HG03097 (cell line): ENCODE measurements around the gene KIF12.

Experiments
- ATAC-seq: cut with Tn5 transposase; IDR thresholded peaks from one replicate; pipeline ENCODE4 v1.9.1; 2021; ENCODE audit not compliant: unreplicated experiment, low FRiP score

The KIF12 gene

DNA sequence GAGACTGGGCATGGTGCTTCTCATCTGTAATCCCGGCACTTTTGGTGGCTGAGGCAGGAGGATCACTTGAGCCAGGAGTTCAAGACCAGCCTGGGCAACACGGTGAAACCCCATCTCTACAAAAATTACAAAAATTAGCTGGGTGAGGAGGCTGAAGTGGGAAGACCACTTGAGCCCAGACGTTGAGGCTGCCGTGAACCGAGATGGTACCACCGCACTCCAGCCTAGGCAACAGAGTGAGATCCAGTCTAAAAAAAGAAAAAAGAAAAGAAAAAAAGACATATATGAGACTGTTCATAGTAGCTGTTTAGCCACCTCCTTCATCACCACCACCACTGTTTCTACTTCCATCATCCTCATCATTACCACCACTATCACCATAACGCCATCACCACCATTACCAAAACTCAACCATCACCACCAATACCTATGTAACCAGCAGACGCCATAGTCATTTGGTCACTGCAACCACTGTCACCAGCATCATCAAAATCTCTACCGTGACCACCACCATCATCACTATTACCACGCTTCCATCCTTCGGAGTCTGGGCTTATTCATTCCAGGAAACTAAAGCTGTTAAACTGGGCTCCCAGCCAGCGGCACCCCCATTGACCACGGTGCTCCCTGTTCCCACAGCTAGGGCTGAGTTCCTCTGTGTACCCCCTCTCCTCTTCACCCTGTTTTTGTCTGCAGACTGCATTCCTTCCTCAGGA, 8.4 kb upstream of the KIF12 start:
- no peak for ATAC-seq

DNA sequence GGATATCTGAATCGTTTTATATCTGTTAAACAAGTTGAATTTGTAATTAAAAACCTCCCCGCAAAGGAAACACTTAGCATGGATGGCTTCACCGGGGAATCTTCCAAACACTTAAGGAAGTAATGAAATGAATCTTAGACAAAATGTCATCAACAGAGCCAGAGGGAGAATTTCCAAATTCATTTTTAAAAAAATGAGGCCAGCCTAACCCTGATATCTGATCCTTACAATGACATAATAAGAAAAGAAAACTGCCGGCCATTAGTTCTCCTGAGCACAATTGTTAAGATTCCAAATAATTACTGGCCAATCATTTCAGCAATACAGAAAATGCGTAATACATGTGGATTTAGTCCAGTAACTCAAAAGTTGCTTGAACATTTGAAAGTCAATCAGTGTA, 6.1 kb upstream of the KIF12 start:
- ATAC-seq = no peak

DNA sequence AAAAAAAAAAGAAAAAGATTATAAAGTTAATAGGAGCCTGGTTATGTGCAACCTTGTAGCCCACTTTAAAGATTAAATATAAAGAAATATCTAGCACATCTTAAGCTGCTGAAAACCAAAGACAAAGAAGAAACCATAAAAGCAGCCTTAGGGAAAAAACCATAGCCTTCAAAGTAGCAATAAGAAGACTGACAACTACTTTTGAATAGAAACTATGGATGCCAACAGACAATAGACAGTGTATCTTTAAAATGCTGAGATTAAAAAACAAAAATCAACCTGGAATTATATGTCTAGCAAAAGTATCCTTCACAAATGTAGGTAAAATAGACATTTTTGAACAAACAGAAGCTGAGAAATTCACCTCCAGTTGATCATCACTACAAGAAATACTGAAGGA, 3.4 kb upstream of the KIF12 start:
- no peak for ATAC-seq

DNA sequence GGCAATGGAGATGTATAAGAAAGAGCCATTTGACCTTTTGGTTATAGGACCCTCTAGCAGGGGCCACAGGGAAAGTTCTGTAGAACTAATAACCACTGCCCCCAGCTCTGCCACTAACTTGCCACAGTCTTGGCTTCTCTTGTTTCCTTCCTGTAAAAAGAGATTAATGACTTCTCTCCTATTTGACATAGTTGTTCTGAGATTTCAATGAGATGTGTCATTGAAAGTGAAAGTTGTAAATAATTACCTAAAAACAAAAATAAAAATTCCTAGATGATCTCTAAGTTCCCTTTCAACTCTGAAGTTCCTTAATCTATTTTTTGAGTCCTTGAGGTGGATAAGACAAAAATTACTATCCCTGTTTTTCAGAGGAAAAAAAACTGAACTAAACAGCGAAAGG, 1.4 kb upstream of the KIF12 start:
- ATAC-seq = no peak

DNA sequence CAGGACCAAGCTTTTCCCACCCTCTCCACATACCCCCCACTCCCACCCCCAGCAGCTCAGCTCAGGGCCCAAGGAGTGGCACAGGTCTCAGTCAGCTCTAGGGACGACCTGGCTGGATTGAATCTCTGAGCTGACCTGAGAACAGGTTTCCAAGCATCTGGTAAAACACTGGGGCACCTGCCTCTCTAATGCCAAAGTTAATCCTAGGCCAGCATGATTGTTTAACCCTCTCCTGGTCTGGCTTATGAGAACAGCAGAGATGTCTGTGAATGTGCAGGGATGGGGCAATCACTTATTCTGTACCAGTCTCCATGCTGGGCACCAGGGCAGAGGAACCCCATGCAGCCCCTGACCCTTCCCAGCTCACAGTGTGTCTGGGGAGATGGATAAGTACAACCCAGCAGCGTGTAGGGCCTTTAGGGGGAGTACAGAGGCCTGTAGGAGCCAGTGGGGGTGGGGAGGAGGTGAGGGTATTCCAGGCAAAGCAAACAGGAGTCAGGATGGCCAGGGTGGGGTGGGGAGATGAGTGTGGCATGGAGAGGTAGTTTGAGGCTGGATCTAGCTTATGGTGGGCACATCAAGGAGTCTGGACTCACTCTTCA, 678 bp upstream of the KIF12 start:
- ATAC-seq = no peak

DNA sequence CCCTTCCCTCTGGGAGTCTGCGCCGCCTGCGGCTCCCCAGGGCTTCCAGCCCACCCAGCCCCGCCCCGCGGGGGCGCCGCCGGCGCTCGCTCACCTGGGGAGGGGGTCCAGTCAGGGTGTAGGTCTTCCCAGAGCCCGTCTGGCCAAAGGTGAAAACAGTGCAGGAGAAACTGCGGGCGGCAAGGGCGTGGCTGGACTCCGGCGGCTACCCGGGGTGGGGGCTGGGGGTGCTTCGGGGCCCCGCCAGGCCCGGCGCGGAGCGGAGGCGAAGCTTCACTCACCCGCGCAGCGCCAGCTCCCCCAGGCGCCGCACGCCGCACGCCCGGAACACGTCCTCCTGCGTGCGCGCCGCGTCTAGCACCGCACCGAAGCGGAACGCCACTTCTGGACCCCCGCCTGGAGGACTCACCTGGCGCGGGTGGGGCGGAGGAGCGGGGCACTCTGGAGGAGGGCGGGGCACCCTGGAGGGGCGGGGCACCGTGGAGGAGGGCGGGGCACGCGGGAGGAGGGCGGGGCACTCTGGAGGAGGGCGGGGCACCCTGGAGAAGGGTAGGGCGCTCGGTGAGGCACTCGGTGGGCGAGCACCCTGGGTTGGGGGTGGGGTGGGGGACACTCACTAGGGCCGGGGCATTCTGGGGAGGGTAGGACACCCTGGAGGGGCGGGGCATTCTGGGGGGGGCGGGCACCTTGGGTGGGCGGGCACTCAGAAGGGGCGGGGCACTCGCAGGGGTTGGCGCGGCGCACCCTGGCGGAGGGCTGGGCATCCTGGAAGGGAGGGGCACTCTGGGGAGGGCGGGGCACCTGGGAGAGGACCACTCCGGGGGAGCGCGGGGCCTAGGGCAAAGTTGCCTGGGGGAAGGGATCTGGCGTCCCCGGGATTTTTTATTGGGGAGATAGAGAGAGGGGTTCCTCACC, 814 bp downstream of the KIF12 start:
- ATAC-seq = no peak

DNA sequence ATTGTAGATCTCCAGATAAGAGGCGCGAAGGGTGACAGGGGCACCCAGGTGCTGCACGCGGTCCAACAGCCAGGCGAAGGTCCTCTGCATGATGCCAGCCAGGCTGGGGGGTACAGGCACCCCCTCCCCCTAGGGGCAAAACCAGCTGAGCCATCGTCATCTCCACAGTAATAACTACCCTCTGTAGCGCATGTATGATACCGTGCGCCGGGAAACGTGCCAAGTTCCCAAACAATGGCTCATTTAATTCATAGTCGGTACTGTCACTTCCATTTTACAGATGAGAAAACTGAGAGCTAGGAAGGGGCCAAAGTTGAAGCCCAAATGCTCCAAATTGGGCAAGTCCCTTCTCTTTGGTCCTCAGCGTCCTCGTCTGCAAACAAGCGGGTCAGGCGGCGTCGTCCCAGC, 1.5 kb downstream of the KIF12 start:
- no peak for ATAC-seq

DNA sequence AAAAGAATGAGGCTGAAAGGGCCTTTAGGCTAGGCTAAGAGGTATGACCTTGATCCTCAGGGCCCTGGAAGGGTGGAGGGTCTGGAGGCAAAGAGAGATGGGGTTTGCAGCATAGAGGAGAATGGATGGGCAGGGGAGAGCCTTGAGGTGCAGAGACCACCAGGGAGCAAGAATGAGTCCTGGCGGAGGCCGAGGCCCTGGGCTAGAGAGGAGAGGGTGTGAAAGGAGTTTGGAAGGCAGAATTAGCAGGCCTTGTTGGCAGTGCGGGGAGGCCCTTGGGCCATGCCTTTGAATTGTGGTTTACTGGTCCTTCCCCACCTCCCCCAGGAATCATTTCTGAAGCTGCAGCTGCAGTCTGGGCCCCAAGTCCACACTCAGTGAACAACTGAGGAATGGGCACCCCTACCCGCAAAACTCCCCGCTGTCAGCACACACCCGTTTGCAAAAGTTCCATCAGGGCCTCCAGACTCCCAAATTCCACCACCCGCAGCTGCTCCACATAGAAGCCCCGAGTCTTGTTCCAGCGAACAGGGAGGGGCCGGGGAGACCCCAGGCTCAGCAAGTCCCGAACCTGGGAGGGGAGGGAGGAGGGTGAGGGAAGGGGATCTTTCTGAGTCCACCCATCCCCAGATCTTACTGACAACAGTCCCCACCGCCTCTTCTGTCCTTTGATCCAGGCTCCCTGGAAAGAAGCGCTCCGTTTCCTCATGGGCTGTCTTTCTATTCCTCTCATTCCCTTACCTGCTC, 2.1 kb downstream of the KIF12 start:
- ATAC-seq = no peak

DNA sequence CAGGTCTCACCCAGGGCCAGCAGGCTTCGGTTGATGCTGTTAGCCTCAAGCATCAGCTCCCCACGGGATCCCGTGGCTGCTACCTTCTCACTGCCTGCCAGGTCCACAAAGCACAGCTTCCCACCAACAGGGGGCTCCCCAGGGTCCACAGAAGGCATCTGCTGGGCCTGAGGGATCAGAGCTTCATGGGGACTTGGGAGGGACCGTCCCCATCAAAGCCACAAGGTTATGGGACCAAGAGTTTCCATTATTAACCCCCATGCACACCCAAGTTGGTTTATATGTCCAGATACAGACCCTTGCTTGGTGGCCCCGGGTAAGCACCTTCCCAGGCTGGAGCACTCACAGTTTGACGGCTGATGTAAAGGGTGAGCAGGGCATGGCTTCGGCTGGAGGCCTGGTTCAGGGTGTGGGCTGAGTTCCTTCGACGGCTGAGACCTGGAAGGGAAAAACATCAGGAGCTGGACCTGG, 3.0 kb downstream of the KIF12 start:
- no peak for ATAC-seq

DNA sequence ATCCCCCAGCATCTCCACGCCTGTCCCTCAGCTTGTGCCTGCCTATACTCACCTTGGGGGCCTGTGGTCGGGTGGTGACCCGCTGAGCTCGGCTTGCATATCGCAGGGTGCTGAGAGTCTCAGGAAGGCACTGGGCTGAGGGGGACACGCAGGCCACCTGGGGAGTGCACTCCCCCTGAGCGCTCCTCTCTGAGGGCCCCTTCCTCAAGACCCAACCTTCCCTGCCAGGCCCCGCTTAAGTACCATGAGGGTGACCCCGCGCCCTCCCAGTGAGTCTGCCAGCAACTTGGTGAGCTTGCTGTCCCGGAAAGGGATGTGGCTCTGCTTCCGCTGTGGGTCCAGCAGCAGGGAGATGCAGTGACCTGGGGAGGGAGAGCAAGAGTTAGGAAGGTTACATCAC, 4.1 kb downstream of the KIF12 start:
- ATAC-seq = no peak

DNA sequence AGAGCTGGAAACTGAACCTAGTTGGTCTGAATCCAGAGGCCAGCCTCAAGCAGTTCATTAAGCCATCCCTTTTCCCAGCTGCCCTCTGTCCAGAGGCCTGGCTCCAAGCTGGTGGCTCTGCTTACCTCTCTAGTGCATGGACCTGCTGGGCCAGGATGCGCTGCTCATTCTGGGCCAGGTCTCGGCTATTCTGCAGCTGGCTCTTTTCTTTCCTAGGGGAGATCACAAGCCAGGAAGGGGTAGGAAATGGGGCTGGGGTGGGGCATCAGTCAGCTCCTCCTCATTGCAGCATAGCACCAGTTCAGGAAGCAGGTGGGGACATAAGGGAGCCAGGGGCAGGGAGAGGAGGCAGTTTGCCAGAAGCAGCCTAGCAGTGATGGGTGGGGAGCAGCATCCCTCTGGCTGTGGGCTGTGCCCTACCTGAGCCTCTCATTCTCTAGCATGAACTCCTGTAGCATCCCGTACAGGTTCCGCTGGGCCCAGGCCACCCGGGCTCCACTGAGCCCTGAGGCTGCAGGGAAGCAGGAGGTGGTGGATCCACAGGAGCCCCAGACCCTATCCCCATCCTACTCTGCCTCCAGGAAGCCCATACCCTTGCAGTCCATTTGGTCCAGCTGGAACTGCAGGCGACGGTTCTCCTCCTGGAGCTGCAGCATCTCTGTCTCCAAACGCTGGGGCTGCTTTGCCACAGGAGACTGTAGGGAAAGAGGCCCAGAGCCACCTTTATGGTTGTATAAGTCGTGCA, 5.2 kb downstream of the KIF12 start:
- no peak for ATAC-seq

DNA sequence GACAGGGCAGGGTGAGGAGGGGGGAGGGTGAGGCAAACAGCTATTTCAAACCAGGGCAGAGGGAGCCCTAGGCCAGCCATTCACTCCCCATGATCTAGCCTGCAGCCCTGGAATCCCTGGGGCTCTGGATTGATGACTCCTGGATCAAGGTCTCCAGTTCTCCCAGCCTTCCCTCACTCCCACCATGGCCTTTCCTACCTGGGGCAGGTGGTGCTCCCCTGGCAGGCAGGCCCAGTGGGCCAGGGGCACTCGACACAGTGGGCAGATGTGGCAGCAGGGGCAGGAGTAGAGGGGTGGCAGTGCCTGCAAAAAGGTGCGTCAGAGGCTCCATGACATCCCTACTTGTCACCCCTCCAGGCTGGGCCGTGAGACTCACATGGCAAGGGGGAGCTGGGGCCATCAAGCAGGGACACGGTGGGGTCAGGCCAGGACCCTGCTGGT, 6.0 kb downstream of the KIF12 start:
- ATAC-seq = no peak

DNA sequence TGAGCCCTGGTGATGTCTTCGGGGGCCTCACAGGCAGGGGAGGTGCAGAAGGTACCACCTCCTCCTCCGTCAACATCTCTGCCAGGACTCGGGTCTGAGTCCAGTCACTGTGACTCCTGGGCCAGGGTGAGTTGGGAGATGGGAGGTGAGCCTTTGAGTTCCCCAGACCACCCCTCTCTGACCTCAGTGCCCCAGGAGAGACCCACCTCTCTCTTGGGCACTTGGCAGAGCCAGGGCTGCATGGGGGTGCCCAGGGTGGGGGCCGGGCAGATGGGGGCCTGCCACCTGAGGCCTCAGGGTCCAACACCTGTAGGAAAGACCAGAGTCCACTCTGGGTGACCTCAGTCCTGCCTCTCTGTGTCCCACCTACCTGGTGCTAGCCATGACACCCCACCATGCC, 6.8 kb downstream of the KIF12 start:
- no peak for ATAC-seq

DNA sequence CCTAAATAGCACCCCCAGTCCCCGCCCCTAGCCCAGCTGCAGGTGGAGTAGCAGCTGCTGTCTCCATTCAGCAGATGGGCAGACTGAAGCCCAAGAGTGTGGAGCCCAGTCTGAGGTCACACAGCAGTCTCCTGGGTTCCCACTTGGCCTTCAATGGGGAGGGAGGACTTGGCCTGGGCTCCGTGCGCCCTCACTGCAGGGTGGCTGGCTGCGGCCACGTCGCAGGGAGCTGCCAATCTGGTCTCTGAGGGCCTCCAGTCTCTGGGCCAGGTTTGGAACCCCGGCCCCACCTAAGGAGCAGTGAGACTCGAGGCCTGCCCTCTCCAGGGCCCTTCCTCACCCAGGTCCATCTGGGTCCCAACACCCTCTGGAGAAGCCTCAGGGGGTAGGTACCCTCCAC, 7.4 kb downstream of the KIF12 start:
- no peak for ATAC-seq

DNA sequence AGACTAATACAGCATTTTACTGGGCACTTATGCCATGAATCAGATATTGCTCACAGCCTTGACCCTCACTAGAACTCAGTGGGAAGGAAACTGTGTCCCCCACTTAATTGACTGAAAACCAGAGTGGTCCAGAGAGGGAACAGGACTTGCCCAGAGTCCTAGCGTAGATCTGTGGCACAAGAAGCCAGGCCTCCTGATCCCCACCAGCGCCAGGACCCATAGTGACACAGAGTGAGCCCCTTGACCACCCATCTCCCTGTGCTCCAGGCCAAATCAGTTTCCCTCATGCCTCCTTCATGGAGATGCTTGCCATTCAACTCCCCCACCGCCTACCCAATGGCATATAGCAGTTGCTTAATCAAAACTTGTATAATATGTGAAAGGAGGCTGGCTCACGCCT, 8.3 kb downstream of the KIF12 start:
- ATAC-seq = no peak

DNA sequence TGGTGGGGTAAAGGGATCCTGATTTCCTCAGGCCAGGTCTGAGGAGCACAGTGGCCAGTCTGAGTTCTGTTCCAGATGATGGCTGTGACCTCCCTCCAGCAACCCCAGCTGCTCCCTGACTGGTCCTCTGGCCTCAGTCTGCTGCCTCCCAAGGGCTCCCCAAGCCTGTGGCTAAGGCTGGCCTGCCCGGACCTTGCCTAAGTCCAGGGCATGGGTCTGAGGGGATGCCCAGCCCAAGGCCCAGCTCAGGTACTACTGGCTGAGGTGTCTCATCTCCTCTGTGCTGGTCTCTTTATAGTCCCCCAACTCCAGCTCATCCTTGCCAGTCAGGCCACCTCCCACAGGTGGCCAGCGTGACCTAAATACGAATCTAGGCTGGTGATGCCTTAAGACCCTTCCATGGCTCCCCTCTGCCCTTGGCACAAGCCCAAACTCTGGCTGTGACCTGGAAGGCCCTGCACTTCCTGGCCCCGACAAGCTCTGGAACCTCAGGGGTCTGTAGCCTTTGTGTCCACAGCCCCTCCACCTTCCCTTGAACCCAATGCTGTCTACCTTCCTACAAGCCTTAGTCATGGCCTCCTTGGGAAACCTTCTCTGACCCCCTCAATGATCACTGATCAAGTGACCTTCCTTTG, 9.8 kb downstream of the KIF12 start:
- ATAC-seq = no peak

DNA sequence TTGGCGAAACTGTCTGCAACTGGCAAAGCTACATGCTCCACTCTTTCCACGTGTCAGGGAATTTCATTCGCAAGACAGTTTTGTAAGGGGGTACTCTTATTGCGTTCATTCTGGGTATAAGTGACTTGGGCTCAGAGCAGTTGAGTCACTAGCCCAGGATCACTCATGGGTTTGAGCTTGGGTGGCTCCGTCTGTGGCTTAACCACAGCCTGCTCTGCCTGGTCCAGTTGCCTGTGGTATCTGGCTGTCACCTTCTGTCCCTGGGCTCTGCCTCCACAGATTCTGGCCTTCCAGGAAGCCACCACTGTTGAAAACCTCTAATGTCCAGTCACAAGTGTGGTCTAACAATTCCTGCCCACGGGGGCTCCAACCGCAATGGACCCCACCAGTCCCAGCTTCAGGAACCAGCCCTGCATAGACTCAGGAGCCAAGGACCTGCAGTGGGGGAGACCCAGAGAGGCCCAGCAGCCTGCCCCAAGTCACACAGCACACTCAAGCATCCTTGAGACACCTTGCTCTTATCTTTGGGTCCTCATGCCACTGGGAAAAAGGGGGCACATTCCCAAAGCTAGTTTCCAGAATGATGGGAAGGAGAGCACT, 10.4 kb downstream of the KIF12 start:
- no peak for ATAC-seq

DNA sequence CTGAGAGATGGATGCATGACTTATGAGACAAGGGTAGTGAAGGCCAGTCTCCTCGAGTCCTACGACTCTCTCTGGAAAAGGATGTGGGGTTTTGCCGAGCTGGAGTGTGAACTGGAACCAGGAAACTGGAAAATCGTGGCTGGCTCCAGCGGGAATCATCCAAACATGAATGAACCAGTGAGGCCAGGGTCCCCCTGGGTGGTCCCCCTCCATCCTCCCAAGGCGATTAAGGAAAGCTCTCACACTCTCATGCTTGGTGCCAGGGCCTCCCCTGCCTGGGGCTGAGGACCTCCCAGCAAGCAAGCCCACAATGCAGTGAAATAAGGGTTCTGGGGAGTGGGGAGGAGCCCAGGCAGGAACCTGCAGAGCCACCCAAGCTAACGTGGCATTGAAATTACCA, 11.4 kb downstream of the KIF12 start:
- ATAC-seq = no peak

DNA sequence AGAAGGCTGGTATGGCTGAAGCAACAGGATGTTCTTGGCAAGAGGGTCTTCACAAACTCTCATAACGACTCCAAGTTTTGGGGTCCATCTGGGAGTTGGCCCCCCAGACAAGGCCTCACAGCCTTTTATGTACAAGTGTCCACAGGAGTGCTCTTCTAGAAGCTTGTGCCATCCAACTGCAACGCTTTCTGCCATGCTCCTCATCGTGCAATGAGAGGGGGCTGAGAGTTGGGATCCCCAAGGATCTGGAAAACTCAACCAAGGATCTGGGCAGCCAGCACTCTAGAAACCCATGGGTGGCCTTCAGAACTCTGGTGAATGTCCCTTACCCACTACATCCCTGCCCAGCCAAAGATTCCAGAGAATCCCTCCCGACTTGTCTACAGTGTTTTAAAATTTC, 12.5 kb downstream of the KIF12 start:
- ATAC-seq = no peak
